ENCODE results near the gene SORBS1. TPM values are rescaled to one million over a fixed set of nuclear protein-coding genes. Genes with fewer than 3 reads are reported as not detected.

SORBS1 gene
- total and polyA plus RNA-seq, 3 experiments from 2014 or later = 0.28 to 1.7 (median 0.92) TPM

DNA sequence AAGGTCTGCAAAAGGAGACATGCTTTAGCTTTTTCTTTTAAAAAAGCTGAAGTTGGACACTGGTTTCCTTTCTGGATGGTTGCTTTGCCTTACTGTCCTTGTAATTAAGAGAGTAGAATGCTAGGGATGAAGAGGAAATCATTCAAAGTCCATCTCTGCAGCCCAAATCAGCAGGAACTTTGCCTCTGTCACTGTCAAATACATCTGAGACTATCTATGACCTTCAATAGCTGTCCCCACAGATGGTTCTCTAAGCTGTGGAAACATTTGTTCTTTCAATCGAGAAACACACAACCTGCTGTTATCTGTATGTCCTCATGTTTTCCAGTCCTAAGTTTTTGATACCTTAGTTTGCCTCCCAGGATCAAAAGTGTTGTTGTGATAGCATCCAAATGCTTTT lies 117.5 kb downstream of the SORBS1 start:
- no peaks in the 10 kb centered on the region for H3K9me3 ChIP-seq (ENCODE audit: low read length)
- ChIA-PET POLR2A (no interaction called here), CTCF (interaction anchor here (0.9 to 10.7 kb wide), 2 partner anchors 9 to 13 kb away, joined by 3 to 72 read pairs; no protein-coding TSS in a partner anchor)
- no peak for DNase-seq
- no peaks in the 10 kb centered on the region for H3K9me3 Mint-ChIP-seq
- no peaks in the 10 kb centered on the region for H3K36me3 Mint-ChIP-seq
- H3K4me3 ChIP-seq (ENCODE audit: low read length) = no peak overlapping the region
- no peak overlapping the region for H3K27ac ChIP-seq (ENCODE audit: low read depth, low read length)
- no peaks in the 10 kb centered on the region for H3K27me3 ChIP-seq (ENCODE audit: insufficient read depth, low read length, poor library complexity, severe bottlenecking)
- H3K27ac Mint-ChIP-seq = no peak overlapping the region
- no peaks in the 10 kb centered on the region for H3K36me3 ChIP-seq (ENCODE audit: insufficient read depth, low read length)
- peaks cover 4 to 26% of the 10 kb centered on the region in 2 donors for H3K27me3 Mint-ChIP-seq
- H3K4me1 Mint-ChIP-seq = peaks cover 3 to 8% (median 7%) of the 10 kb centered on the region in 3 donors
- H3K4me3 Mint-ChIP-seq = no peak overlapping the region
- no peaks in the 10 kb centered on the region for H3K4me1 ChIP-seq (ENCODE audit: insufficient read depth, low read length)

DNA sequence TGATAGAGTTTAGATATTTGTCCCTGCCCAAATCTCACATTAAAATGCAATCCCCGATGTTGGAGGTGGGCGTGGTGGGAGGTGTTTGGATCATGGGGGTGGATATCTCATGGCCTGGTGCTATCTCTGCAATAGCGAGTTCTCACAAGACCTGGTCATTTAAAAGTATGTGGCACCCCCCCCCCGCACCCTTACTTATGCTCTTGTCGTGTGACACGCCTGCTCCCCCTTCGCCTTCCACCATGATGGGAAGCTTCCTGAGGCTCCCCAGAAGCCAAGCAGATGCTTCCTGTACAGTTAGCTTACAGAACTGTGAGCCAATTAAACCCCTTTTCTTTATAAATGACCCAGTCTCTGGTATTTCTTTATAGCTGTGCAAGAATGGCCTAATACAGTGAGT lies 118.8 kb downstream of the SORBS1 start:
- Mint-ChIP-seq H3K27ac (no peak overlapping the region), H3K4me1 (peaks cover 3 to 8% (median 7%) of the 10 kb centered on the region in 3 donors), H3K36me3 (no peaks in the 10 kb centered on the region), H3K9me3 (no peaks in the 10 kb centered on the region), H3K27me3 (peaks cover 0 to 20% of the 10 kb centered on the region in 2 donors), H3K4me3 (no peak overlapping the region)
- no peaks in the 10 kb centered on the region for H3K36me3 ChIP-seq (ENCODE audit: insufficient read depth, low read length)
- no peak for DNase-seq
- H3K9me3 ChIP-seq (ENCODE audit: low read length) = no peaks in the 10 kb centered on the region
- H3K4me3 ChIP-seq (ENCODE audit: low read length) = no peak overlapping the region
- no peaks in the 10 kb centered on the region for H3K27me3 ChIP-seq (ENCODE audit: insufficient read depth, low read length, poor library complexity, severe bottlenecking)
- H3K4me1 ChIP-seq (ENCODE audit: insufficient read depth, low read length) = no peaks in the 10 kb centered on the region
- ChIA-PET CTCF (interaction anchor here (10.7 kb wide), 1 partner anchor 11 kb away, joined by 72 read pairs; no protein-coding TSS in a partner anchor), POLR2A (no interaction called here)
- H3K27ac ChIP-seq (ENCODE audit: low read depth, low read length) = no peak overlapping the region

- H3K27ac ChIP-seq (ENCODE audit: low read depth, low read length) = no peak overlapping the region
- no peaks in the 10 kb centered on the region for H3K9me3 ChIP-seq (ENCODE audit: low read length)
- no peaks in the 10 kb centered on the region for H3K9me3 Mint-ChIP-seq
- CTCF ChIA-PET = interaction anchor here (2.1 to 10.7 kb wide), 2 partner anchors 8 to 10 kb away, joined by 8 to 72 read pairs; no protein-coding TSS in a partner anchor
- no peaks in the 10 kb centered on the region for H3K36me3 ChIP-seq (ENCODE audit: insufficient read depth, low read length)
- peaks cover 3 to 8% (median 7%) of the 10 kb centered on the region in 3 donors for H3K4me1 Mint-ChIP-seq
- POLR2A ChIA-PET = no interaction called here
- peak overlapping the region in 2 of 8 donors; percentile 20 to 31 for H3K27ac Mint-ChIP-seq
- no peak overlapping the region for H3K4me3 Mint-ChIP-seq
- no peaks in the 10 kb centered on the region for H3K27me3 ChIP-seq (ENCODE audit: insufficient read depth, low read length, poor library complexity, severe bottlenecking)
- peaks cover 0 to 18% of the 10 kb centered on the region in 2 donors for H3K27me3 Mint-ChIP-seq
- DNase-seq = no peak
- H3K36me3 Mint-ChIP-seq = no peaks in the 10 kb centered on the region
- H3K4me1 ChIP-seq (ENCODE audit: insufficient read depth, low read length) = no peaks in the 10 kb centered on the region
- no peak overlapping the region for H3K4me3 ChIP-seq (ENCODE audit: low read length)
These were observed 119.6 kb downstream of the SORBS1 start for GRCh38 chr10:95441547-95441923.

- CTCF ChIA-PET = interaction anchor here (2.1 to 10.7 kb wide), 2 partner anchors 9 to 10 kb away, joined by 8 to 72 read pairs; no protein-coding TSS in a partner anchor
- H3K4me1 ChIP-seq (ENCODE audit: insufficient read depth, low read length) = no peaks in the 10 kb centered on the region
- no peak overlapping the region for H3K27ac ChIP-seq (ENCODE audit: low read depth, low read length)
- Mint-ChIP-seq H3K27me3 (peaks cover 0 to 14% of the 10 kb centered on the region in 2 donors), H3K4me1 (peaks cover 3 to 8% (median 7%) of the 10 kb centered on the region in 3 donors), H3K9me3 (no peaks in the 10 kb centered on the region), H3K4me3 (no peak overlapping the region), H3K36me3 (no peaks in the 10 kb centered on the region), H3K27ac (peak overlapping the region in 1 of 8 donors; percentile 20)
- no peaks in the 10 kb centered on the region for H3K36me3 ChIP-seq (ENCODE audit: insufficient read depth, low read length)
- H3K9me3 ChIP-seq (ENCODE audit: low read length) = no peaks in the 10 kb centered on the region
- POLR2A ChIA-PET = no interaction called here
- no peaks in the 10 kb centered on the region for H3K27me3 ChIP-seq (ENCODE audit: insufficient read depth, low read length, poor library complexity, severe bottlenecking)
- H3K4me3 ChIP-seq (ENCODE audit: low read length) = no peak overlapping the region
- no peak for DNase-seq
These were observed 120.2 kb downstream of the SORBS1 start for GRCh38 chr10:95440756-95441546.

- peaks cover 0 to 9% of the 10 kb centered on the region in 2 donors for H3K27me3 Mint-ChIP-seq
These were observed 121.0 kb downstream of the SORBS1 start for GRCh38 chr10:95440038-95440725.

DNA sequence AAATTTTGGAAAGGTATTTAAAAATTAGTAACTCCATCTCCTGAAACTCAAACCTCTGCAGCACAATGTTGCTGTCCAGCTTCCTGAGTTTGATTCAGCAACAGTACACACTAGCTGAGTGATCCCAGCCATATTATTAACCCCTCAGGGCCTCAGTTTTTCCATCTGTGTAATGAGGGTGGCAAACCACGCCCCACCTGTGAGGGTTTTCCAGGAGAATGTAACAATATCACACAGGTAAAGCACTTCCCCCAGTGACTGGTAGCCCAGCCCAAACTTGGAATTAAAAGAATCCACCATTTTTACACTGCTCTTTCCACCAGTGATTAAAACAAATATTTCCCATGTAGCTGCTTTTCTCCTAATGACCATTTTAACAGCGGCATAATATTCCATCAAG lies 122.4 kb downstream of the SORBS1 start:
- no peaks in the 10 kb centered on the region for H3K27me3 Mint-ChIP-seq
- H3K36me3 Mint-ChIP-seq = no peaks in the 10 kb centered on the region
- H3K9me3 Mint-ChIP-seq = no peaks in the 10 kb centered on the region
- Histone ChIP-seq H3K9me3 (ENCODE audit: low read length) (no peaks in the 10 kb centered on the region), H3K27ac (ENCODE audit: low read depth, low read length) (no peak overlapping the region), H3K36me3 (ENCODE audit: insufficient read depth, low read length) (no peaks in the 10 kb centered on the region), H3K4me1 (ENCODE audit: insufficient read depth, low read length) (no peaks in the 10 kb centered on the region), H3K4me3 (ENCODE audit: low read length) (no peak overlapping the region), H3K27me3 (ENCODE audit: insufficient read depth, low read length, poor library complexity, severe bottlenecking) (no peaks in the 10 kb centered on the region)
- no peak overlapping the region for H3K4me3 Mint-ChIP-seq
- POLR2A ChIA-PET = no interaction called here
- peaks cover 3 to 8% (median 7%) of the 10 kb centered on the region in 3 donors for H3K4me1 Mint-ChIP-seq
- DNase-seq = no peak
- H3K27ac Mint-ChIP-seq = peak overlapping the region in 1 of 8 donors; percentile 54
- CTCF ChIA-PET = interaction anchor here (10.7 kb wide), 1 partner anchor 8 kb away, joined by 72 read pairs; no protein-coding TSS in a partner anchor

More at GRCh38 chr10:95440038-95440725, 121.0 kb downstream of the SORBS1 start:
- ChIA-PET CTCF (interaction anchor here (2.1 to 10.7 kb wide), 2 partner anchors 9 to 10 kb away, joined by 8 to 72 read pairs; no protein-coding TSS in a partner anchor), POLR2A (no interaction called here)
- H3K36me3 ChIP-seq (ENCODE audit: insufficient read depth, low read length) = no peaks in the 10 kb centered on the region
- H3K9me3 ChIP-seq (ENCODE audit: low read length) = no peaks in the 10 kb centered on the region
- no peak for DNase-seq
- Mint-ChIP-seq H3K36me3 (no peaks in the 10 kb centered on the region), H3K27ac (no peak overlapping the region), H3K4me1 (peaks cover 3 to 8% (median 7%) of the 10 kb centered on the region in 3 donors), H3K4me3 (no peak overlapping the region), H3K9me3 (no peaks in the 10 kb centered on the region)
- H3K27ac ChIP-seq (ENCODE audit: low read depth, low read length) = no peak overlapping the region
- H3K4me3 ChIP-seq (ENCODE audit: low read length) = no peak overlapping the region
- no peaks in the 10 kb centered on the region for H3K4me1 ChIP-seq (ENCODE audit: insufficient read depth, low read length)
- no peaks in the 10 kb centered on the region for H3K27me3 ChIP-seq (ENCODE audit: insufficient read depth, low read length, poor library complexity, severe bottlenecking)

DNA sequence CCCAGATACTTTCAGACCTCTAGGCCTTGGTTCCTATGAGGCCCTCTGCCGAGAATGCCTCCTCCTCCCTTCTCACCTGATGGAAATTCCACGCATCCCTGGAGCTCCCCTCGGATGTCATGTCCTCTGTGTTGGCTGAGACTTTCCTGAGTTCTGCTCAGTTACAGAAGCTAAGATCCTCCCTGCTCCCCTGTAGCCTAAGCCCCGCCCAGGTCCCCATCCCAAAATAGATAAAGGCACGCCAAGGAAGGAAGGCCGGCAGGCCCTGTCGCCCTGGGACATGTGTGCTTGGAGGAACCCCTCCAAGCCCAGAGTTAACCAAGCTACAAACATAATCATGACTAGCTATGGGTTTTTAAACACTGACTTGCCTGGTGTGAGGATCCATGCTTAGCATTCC lies 123.5 kb downstream of the SORBS1 start:
- no peaks in the 10 kb centered on the region for H3K36me3 ChIP-seq (ENCODE audit: insufficient read depth, low read length)
- H3K36me3 Mint-ChIP-seq = no peaks in the 10 kb centered on the region
- no peaks in the 10 kb centered on the region for H3K27me3 Mint-ChIP-seq

More for the DNA sequence above, 123.5 kb downstream of the SORBS1 start:
- Mint-ChIP-seq H3K4me1 (peaks cover 3 to 8% (median 7%) of the 10 kb centered on the region in 3 donors), H3K27ac (no peak overlapping the region), H3K4me3 (no peak overlapping the region), H3K9me3 (no peaks in the 10 kb centered on the region)
- Histone ChIP-seq H3K27me3 (ENCODE audit: insufficient read depth, low read length, poor library complexity, severe bottlenecking) (no peaks in the 10 kb centered on the region), H3K27ac (ENCODE audit: low read depth, low read length) (no peak overlapping the region), H3K4me1 (ENCODE audit: insufficient read depth, low read length) (no peaks in the 10 kb centered on the region), H3K9me3 (ENCODE audit: low read length) (no peaks in the 10 kb centered on the region), H3K4me3 (ENCODE audit: low read length) (no peak overlapping the region)
- POLR2A ChIA-PET = no interaction called here
- DNase-seq = no peak
- CTCF ChIA-PET = no interaction called here

Data from CD8-positive, alpha-beta memory T cell (primary cell).